Renal cortex interstitium (tissue), 11 donors: ENCODE results near the gene DMBX1. TPM values are rescaled to one million over a fixed set of nuclear protein-coding genes. Genes with fewer than 3 reads are reported as not detected.

ENCODE experiments used
- DNase-seq, 11 donors: peaks; one replicate each; pipeline ENCODE4 v3.0.0-alpha.2; 2013; ENCODE audit warnings: low read depth in 9 of 11, low spot score in 4 of 11; ENCODE audit errors: extremely low read depth in 1 of 11
- polyA plus RNA-seq, 3 donors: library from polyadenylated mRNA; unstranded; fragments of 120-200 nt; gene quantifications; one replicate each; pipeline ENCODE4 v1.2.1, GENCODE V29; 2013; ENCODE audit not compliant: insufficient read length in 3 of 3

The DMBX1 gene
- polyA plus RNA-seq, 3 donors: 0.05 TPM; not detected in 2

DNA sequence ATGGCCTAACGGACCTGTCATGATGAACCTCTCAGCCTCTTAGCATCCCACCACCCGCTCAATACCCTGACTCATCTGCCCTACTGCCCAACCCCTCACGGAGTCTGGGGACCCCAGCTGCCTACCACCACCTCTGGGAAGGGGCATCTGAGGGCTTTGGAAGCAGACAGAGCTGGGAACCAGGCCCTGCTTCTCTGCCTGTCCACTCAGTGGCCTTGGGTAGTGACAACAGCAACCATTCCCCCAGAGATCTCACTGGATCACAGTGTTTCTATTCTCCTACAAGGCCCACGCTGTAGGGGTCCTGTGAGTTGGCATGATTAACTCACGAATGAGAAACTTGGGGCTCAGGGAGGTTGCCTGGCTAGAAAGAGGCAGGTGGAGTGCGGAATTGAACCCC, 32.5 kb upstream of the DMBX1 start:
- no peak for DNase-seq

DNA sequence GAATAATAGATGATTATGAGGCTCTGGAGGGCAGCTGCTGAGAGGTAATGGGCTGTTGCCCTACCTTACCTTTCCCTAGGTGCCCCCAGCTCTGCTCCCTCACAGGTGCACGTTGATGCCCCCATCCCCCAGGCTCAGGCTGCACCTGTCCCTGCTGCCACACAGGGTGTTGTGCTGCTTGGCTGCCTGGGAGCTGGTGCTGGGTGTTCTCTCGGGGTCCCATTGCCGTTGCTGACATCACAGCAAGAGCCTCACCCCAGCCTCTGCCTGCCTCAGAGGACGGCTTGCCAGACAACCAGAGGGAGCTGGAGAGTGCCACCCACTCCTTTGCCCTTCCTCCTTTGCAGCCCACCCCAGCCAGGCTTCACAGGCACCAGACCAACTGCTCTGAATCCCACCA, 31.4 kb upstream of the DMBX1 start:
- no peak for DNase-seq

DNA sequence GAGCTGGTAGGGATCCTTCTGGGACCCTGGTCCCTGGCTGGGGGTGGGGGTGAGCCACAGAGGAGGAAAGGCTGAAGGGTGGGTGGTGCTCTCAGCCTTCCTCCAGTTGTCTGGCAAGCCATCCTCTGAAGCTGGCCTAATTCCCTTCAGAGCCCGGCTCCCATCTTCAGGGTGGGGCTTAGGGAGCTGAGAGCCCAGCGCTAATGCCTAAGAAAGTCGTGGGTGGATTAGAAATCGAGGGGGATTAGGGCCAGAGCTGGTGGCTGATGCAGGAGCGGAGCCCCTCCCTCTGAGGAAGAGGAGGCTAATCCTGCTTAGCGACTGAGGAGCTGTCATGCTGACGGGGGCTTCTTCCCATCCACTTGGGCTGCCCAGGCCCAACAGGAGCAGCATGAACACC, 30.8 kb upstream of the DMBX1 start:
- DNase-seq: no peak

DNA sequence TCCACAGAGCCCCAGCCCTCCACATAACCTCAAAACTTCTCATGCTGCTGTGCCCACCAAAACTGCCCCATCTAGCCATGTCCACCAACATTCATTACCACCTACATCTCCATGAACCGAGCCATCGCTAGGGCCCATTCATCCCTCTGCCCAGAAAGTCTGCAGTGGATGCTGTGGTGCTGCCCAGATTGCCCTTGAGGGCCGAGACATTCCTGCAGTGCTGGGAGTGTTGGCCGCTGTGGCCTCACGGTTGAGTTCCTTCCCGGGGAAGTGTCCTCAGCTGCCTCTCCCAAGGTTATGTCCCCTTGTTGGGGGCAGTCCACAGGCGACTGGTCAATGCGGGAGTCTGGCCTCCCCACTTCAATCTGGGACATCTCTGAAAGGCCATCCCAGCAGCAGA, 30.3 kb upstream of the DMBX1 start:
- DNase-seq: no peak

DNA sequence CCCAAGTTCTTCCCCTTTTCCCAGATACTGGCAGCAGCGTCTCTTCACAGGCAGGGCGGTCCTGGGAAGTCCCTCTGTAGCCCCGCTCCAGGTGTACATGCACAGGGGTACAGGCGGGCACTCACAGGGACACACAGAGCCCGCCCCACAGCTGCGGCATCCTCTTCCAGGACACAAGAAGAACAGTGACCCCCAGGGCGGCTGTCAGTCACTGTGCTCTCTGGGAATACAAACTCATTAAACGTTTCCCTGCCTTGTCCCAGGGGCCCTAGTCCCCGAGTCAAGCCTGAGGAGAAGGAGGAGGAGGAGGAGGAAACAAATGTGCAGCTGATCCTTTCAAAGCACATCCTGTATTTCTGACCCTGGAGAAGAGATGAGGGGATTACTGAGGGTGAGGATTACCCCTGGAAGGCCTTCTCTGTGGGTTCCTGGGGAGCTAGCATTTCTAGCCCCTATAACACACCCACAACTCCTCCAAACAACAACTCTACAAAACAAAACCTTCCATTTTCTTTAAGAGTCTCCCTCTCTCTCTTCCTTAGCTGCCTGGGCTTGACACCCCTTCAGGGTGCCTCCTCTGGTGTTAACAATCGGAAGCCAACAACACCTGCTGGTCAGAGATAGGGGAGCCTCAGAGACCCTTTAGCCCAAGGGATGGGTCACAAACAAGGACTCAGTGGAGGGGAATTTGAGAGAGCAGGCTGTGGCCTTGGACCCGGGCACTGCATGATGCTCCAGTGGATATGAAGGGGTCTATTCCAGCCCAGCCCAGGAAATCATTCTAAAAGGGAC, 28.4 kb upstream of the DMBX1 start:
- no peak for DNase-seq

DNA sequence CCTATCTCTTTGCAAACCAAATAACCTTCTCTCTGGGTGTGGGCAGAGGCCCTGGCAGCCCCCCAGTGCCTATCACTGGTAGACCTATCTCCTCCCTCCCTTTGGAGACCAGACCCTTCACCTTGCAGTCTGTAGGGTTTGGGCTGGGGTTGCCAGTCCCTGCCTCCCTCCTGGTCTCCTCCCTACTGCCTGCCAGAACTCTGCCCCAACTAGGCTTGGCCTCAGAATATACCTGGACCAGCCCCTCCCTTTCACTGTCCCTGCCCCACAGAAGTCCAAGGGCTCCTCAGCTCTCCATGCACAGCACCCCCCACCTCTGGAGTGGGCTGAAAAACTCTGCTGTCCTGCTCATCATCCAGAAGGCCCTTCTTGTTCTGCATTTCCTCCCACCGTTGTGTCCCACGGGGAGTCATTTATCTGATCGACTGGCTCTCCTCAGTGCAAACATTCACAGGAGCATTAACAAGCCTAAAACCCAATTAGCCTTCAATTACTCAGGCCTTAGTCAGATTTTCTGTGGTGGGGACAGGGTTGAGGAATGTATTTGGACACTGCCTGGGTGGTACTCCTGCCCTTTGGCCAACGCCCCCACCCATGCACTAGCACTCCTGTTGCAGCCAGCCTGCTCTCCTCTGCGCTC, 27.7 kb upstream of the DMBX1 start:
- no peak for DNase-seq

DNA sequence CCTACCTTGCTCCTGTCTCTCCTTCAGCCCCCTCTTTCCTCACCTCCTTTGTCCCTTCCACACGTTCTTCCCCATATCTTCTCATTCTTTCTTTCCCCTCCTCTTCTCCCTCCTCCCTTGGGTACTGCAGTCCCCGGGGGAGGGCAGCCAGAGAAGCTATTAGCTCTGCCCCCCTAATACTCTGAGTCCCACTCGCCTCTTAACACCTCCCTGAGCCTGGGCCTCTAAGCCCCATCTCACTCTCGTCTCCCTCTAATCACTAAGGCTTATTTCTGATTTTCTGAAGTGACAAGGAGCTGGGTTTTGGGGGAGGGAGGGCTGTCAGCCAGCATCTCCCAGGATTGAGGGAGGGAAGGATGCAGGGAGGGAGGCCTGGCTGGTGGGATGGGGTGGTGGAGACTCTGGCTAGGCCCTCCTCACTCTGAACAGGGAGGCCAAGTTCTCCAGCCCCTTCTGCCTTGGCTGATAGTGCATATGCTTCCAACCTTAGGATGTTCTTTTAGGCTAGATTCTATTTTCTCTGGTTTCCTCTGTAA, 25.6 kb upstream of the DMBX1 start:
- DNase-seq: no peak

DNA sequence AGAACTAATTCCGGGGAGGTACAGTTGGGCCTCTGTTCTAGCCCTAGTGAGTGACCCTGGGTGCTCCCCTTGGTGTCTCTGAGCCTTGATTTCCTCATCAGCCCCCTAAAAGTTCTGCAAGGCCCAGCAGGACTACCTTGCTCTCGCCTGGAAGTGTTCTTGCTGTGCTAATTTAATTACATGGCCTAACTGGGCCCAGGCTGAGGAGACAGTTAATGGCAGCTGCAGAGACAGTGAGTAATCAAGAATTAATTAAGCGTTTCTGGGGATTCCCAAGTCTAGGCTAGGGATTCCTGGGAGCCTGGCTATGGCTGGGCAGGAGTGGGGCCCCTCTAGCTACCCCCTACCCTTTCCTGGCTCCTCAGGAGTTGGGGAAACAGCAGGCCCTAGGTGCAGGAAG, 24.7 kb upstream of the DMBX1 start:
- no peak for DNase-seq

DNA sequence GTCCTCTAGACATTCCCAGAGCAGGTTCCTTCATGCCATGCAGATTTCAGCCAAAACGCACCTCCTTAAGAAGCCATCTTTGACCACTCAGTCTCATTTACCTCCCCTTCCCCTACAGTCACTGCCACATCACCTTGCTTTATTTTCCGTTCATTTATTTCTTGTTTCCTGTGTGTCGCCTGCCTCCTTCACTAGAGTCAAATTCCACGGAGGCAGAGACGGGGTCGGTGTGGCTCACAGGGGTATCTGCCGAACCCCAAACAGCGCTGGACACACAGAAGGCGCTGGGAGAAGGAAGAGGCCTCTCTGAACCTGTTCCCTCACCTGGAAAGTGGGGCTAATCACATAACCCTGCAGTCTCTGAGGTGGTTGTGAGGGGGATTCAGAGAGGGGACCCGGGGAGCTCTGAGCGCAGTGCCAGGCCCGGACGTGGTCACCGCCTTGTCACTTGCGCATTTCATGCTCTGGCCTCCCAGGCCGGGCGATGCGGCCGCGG, 23.6 kb upstream of the DMBX1 start:
- no peak for DNase-seq

DNA sequence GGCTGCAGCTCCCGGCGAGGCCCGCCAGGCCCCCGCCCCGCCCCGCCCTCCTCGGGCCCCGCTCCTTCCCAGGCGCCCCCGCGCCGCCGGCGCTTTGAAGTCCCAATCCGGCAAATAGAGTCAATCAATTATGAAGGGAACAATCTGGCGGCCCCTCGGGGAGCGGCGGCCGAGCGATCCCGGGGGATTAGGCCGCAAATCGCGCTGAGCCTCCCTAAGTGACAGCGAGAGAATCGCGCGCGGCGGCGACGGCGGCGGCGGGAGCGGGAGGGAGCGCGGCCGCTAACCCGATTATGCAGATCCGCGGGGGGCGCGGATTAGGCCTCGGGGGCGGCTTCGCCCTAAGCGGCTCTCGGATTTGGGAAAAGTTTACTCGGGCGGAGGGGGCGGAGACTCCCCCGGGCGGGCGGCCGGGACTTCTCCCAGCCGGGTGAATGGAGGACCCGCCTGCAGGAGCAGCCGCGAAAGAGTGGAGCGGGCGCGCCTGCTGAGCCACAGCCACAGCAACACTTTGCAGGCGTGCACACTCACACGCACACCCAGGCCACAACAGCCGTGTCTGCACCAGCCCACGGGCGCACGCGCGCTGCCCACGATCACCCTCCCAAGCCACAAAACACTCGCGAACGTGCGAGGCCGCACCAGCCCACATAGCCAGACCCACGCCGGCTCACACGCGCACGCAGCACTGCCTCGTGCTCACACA, 23.0 kb upstream of the DMBX1 start:
- DNase-seq: no peak

DNA sequence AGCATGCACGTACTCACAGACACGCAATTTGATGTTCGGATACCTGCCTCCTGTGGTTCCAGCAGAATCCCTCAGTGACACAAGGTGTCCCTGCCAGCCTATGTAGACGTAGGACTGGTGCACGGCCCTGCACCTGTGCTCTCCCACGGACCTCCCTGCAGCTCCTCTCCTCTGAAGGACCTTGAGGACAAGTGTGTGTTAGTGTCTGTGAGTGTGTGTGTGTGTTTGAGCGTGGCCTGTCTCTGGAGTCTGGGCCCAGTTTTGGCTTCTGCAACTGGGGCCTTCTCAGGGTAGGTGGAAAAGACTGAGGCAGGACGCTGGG, 22.5 kb upstream of the DMBX1 start:
- no peak for DNase-seq

DNA sequence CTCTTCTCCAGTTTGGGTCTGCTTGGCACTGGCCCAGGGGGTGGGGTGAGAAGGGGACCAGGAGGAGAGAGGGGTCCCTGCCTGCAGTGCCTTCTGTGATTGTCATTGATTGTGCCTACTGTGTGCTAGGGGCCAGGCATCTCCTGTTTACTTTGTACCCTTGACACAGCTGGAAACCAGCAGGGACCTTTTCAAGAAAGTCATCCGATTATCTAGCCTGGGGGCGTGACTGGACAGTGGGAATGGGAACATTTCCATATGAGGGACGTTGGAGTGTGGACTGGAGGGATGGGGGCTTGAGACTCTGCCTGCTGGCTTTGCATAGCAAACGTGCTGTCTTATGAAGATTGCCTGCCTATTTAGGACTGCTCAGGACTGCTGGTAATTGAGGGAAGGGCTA, 19.8 kb upstream of the DMBX1 start:
- no peak for DNase-seq

DNA sequence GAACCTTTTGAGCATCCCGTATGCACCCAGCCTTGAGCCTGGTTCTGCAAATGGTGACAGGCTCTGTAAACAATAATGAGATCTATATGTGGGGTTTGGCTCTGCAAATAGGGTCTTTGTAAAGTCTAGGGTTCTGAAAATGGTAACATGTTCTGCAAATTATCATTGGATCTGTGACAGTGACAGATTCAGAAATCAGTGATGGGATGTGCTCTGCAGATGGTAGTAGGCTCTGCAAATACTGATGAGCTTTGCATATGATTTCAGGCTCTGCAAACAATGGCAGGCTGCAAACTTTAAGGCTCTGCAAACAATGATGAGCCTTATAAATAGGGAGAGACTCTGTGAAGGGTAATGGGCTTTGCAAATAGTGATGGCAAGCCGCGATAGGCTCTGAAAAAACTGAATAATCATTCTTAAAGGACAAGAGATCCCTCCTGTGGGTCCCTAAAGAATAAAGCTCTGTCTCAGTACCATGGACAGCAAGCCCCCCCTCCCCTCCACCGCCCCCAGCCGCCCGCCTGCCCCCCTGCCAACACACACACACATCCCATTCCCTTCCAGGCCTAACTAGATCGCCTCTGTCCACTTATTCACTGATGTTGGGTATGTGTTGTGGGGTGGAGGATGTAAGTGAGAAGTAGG, 17.7 kb upstream of the DMBX1 start:
- no peak for DNase-seq

DNA sequence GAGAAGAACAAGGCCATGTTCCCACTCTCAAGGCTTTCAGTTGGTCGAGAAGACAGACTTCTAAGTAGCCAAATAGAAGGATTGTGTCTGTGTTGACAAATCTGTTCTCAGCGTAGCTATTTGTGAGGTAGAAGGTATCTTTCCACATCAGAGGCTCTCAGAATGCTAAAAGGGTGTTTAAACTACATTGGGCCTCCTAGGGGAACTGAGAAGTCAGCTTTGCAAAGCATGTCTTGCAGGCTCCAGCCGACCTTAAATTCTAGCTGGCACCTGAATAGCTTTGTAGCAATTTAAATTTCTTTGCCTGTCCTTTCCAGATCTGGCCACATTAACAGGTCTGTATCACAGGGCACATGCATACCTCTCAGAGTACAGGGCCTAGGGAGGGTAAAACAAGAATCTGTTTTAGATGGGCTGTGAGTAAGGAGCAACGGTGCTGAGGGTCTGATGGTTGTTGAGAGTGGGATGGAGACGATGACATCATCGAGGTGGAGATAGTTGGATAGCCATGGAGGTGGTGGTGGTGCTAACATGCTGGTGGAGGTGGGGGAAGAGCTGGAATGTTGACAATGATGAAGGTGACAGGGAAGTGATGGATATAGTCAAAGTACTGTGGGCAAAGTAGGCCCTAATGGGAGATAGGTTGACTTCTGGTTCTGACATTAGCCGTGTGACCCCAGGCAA, 17.0 kb upstream of the DMBX1 start:
- no peak for DNase-seq

DNA sequence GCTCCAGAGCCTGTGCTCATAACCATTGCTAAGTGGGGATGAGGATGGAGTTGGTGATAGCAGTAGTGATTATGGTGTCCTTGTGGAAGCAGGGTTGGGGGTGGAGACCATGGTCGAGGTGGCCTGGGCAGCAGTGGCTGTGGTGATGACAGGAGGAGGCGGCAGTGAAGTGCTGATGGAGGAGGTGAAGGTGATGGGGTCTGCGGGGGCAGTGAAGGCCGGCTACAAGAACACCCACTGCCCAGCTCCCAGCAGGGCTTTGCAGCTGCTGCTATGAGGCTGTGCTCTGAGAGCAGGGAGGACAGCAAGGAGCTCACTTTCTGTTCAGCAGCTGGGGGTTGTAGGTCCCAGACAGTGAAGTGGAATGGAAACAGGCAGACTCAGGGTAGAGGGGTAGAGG, 15.6 kb upstream of the DMBX1 start:
- DNase-seq: no peak

DNA sequence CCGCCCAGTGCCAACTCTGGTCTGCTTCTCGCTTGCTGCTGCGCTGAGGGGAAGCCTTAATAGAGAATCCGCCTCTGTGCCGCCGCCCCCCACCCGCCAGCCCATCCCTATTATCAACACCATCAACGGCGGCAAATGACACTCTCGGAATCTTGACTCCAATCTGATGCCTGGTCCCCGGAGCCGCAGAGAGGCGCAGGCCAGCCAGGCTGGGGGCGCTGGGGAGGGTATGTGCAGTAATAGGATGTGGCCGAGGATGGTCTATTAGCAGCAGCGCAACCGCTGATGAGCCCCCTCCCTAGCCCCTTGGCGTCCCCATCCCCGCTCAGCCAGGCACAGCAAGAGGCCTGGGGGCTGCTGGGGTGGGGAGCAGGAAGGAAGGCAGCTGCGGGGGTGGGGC, 15.1 kb upstream of the DMBX1 start:
- no peak for DNase-seq

DNA sequence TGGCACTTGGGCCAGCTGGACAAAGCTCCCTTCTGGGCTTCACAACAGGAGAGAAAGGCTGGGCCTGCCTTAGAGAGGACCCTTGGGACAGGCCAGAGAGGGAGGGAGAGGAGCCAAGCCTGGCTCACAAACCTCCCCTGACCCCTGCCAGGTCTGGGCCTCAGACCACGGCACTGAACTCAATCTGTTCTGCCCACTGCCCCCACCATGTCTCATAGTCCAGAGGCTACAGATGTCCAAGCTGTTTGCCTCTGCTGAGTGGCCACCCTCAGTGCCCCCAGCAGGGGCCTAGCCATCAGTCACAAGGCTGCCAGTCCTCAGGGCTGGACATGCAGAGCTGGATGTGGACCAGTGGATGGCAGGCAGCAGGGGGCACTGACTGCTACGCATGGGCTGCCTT, 13.0 kb upstream of the DMBX1 start:
- no peak for DNase-seq

DNA sequence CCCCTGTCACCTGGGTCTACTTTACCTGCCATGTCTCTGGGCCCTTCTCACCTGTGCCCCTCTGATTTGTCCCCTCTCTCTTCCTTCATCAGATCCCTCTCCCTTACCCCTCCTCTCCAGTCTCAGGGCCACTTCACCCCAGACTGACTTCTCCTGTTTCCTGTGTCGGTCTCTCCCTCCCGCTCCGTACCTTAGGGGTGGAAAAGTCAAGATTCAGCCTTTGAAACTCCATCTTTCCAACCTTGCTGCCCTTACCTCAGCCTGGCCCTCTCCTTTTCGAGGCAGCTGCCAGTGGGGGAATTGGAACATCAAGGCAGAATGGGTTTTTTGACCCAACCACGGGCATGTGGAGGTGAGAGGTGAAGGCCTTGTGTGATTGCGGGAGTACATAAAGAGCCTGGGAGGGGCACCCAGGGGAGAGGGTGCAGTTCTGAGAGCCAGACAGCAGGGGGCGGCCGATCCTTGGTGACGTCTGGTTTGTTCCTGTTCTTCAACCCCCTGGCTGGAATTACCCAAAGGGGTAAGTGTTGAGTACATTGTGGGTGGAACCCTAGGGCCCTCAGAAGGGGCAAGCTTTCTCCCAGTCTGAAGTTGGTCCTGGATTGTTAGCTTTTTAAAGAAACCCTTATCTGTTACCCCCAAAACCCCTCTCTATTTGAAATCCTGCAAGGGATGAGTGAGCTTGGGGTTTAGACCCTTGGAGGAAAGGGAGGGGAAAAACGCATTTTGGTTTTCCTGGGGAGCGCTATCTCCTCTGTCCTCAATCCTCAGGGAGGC, 12.3 kb upstream of the DMBX1 start:
- peak in 4 of 11 donors; percentile 24 to 49 (median 40) for DNase-seq
